K562 (cell line): ENCODE data around the gene TTC28. TPM values are rescaled to one million over a fixed set of nuclear protein-coding genes. Genes with fewer than 3 reads are reported as not detected.

ENCODE experiments used
- ATAC-seq: fragments of 200-7000 bp; cut with Tn5 transposase; 3 replicates; pipeline ENCODE4 v1.9.1; 2020; ENCODE audit warnings: moderate library complexity
- BruUV-seq: library from RNA; stranded (reverse); fragments of 400-500 nt; replicated peaks from 2 replicates; lab custom pipeline; 2021; lab: Mats Ljungman, UMichigan
- CTCF ChIA-PET: fragments of 300-600 bp; formaldehyde crosslinking; extraction: SDS; loops from one replicate; lab custom pipeline; 2021; ENCODE audit warnings: low intra/inter-chr PET ratio; lab: Yijun Ruan, JAX
- POLR2A ChIA-PET: fragments of 300-600, 350-650 bp; sonication (Branson Sonifier 250); formaldehyde crosslinking; extraction: SDS; loops from one replicate; lab custom pipeline; 2021; ENCODE audit warnings: antibody characterized with exemption, inconsistent platforms; lab: Yijun Ruan, JAX
- DNase-seq, 4 experiments: peaks; one replicate each; pipeline versions ENCODE4 v3.0.0 to v3.0.0-alpha.2; 2011 to 2018; ENCODE audit warnings: low spot score in 3 of 4, mixed read lengths in 3 of 4; ENCODE audit errors: extremely low read depth in 1 of 4
- FAIRE-seq: peaks from 2 replicates; lab custom pipeline; 2011; peaks lifted over from hg19 to GRCh38; lab: Jason Lieb, UNC
- H2AFZ ChIP-seq: 2 replicates; pipeline ENCODE4 v1.6.0; 2011; ENCODE audit warnings: low read depth, low read length, control low read depth, inconsistent platforms
- H3K27ac ChIP-seq: fragments of 200-600 bp; 3 replicates; pipeline ENCODE4 v1.8.0; 2011; ENCODE audit warnings: low read depth, mild to moderate bottlenecking, control low read depth, inconsistent platforms, low read length, moderate library complexity, mixed read lengths; ENCODE audit errors: extremely low read depth
- H3K27me3 ChIP-seq, 2 experiments: fragments of 300-600 bp in 1 of 2; 2 replicates in 1 of 2; 3 replicates in 1 of 2; pipeline versions ENCODE4 v1.6.0 to v1.8.0; 2011; ENCODE audit warnings: inconsistent platforms in 2 of 2, low read length in 2 of 2, mild to moderate bottlenecking in 1 of 2, mixed read lengths in 1 of 2, moderate library complexity in 1 of 2; ENCODE audit not compliant: control insufficient read depth in 2 of 2, insufficient read depth in 2 of 2
- H3K36me3 ChIP-seq: fragments of 300-600 bp; 3 replicates; pipeline ENCODE4 v1.8.0; 2011; ENCODE audit warnings: mild to moderate bottlenecking, low read length, inconsistent platforms; ENCODE audit not compliant: control insufficient read depth, insufficient read depth
- H3K4me1 ChIP-seq, 2 experiments: fragments of 200-600 bp in 1 of 2; replicated peaks in 1 of 2; 2 replicates in 1 of 2; 3 replicates in 1 of 2; pipeline versions ENCODE4 v1.5.1 to v1.8.0; 2011; ENCODE audit warnings: inconsistent platforms in 2 of 2, low read length in 2 of 2, mild to moderate bottlenecking in 1 of 2, mixed read lengths in 1 of 2, moderate library complexity in 1 of 2; ENCODE audit not compliant: control insufficient read depth in 2 of 2, insufficient read depth in 2 of 2
- H3K4me2 ChIP-seq: 2 replicates; pipeline ENCODE4 v1.6.1; 2011; ENCODE audit warnings: low read length, control low read depth, inconsistent platforms, mixed read lengths; ENCODE audit not compliant: insufficient read depth
- H3K4me3 ChIP-seq: fragments of 200-600 bp; sonication (generic), shearing (Covaris generic); 2 replicates; pipeline ENCODE4 v1.5.1; 2016; ENCODE audit warnings: control low read depth, inconsistent platforms
- H3K79me2 ChIP-seq: fragments of 200-600 bp; 3 replicates; pipeline ENCODE4 v1.8.0; 2011; ENCODE audit warnings: low read length, inconsistent platforms; ENCODE audit not compliant: control insufficient read depth, insufficient read depth
- H3K9ac ChIP-seq, 2 experiments: 2 replicates each; pipeline versions ENCODE4 v1.6.0 to v1.6.1; 2011; ENCODE audit warnings: low read depth in 2 of 2, low read length in 2 of 2, control low read depth in 1 of 2, inconsistent platforms in 1 of 2, mild to moderate bottlenecking in 1 of 2, mixed read lengths in 1 of 2; ENCODE audit not compliant: insufficient read depth in 1 of 2
- H3K9me1 ChIP-seq: one replicate; pipeline ENCODE4 v1.6.0; 2011; ENCODE audit warnings: inconsistent platforms, mild to moderate bottlenecking, low read length, moderate library complexity; ENCODE audit not compliant: control insufficient read depth, insufficient read depth
- H3K9me3 ChIP-seq: replicated peaks from 2 replicates; pipeline ENCODE4 v1.5.1; 2011; ENCODE audit warnings: low read depth, low read length, inconsistent platforms; ENCODE audit not compliant: control insufficient read depth, insufficient read depth
- H4K20me1 ChIP-seq: replicated peaks from 2 replicates; pipeline ENCODE4 v1.6.1; 2011; ENCODE audit warnings: low read length, inconsistent platforms, mixed read lengths; ENCODE audit not compliant: control insufficient read depth, insufficient read depth
- CBX8 ChIP-seq: fragments of 200-600 bp; sonication (generic); IDR thresholded peaks from 2 replicates; pipeline ENCODE4 v1.6.1; 2012; ENCODE audit warnings: borderline replicate concordance, mixed run types, low read depth, mild to moderate bottlenecking, moderate library complexity, mixed read lengths, low read length, control low read depth, inconsistent platforms; ENCODE audit not compliant: poor library complexity, severe bottlenecking; ENCODE audit errors: extremely low read depth
- CHD7 ChIP-seq: fragments of 200-600 bp; sonication (generic); IDR thresholded peaks from one replicate; pipeline ENCODE4 v1.6.1; 2012; ENCODE audit warnings: mild to moderate bottlenecking, low read depth, low read length, inconsistent platforms
- PCBP1 ChIP-seq: fragments of 200-400 bp; formaldehyde crosslinking; IDR thresholded peaks from 2 replicates; pipeline ENCODE4 v1.6.1; 2018; ENCODE audit warnings: mild to moderate bottlenecking, low read depth, low read length; ENCODE audit not compliant: poor library complexity, severe bottlenecking
- SIN3B ChIP-seq: fragments of 450-650 bp; IDR thresholded peaks from 2 replicates; pipeline ENCODE4 v1.6.1; 2017; ENCODE audit warnings: low read depth, mild to moderate bottlenecking, moderate library complexity
- TRIM28 ChIP-seq: fragments of 450-650 bp; IDR thresholded peaks from 2 replicates; pipeline ENCODE4 v1.6.1; 2017
- ZFP30 ChIP-seq: fragments of 250-450 bp; sonication (Bioruptor Pico); IDR thresholded peaks from 2 replicates; pipeline ENCODE4 v1.8.0; 2022; ENCODE audit warnings: moderate library complexity, mild to moderate bottlenecking, inconsistent platforms, borderline replicate concordance
- WGBS: fragments of 100-300 bp; shearing (Covaris generic); methylation state at CpG from one replicate; pipeline ENCODE4 v1.1.6; 2016; ENCODE audit warnings: low coverage, mixed read lengths; ENCODE audit not compliant: insufficient coverage; ENCODE audit errors: missing lambda C conversion rate; 5-methylcytosine and 5-hydroxymethylcytosine counted together
- in situ Hi-C: fragments of 300-500 bp; cut with MboI; formaldehyde crosslinking; loops from 4 replicates; pipeline ENCODE4 v1.15.0; 2018; ENCODE audit warnings: inconsistent platforms, mixed read lengths
- intact Hi-C: fragments of 100-400 bp; cut with micrococcal nuclease; formaldehyde crosslinking; loops from 2 replicates; pipeline ENCODE4 v1.14.2; 2022
- polyA plus RNA-seq, 8 experiments: library from polyadenylated mRNA; depleted of rRNA in 4 of 8; stranded (reverse) in 5 of 8; unstranded in 3 of 8; fragments of >200 nt; fragmentation: Nextera tagmentation in 2 of 8; fragmentation: Illumina TruSeq in 1 of 8; extraction: Ambion mirVana in 2 of 8; extraction: Trizol in 1 of 8; gene quantifications; 2 replicates each; pipeline versions ENCODE4 v1.2.1 to v1.2.3, GENCODE V29; 2011 to 2014; ENCODE audit warnings: inconsistent platforms in 1 of 8, missing spikeins in 1 of 8
- total RNA-seq, 7 experiments: library from RNA; depleted of rRNA in 6 of 7; stranded (reverse); fragments of >200 nt in 6 of 7; fragmentation: Illumina TruSeq in 2 of 7; extraction: Trizol in 2 of 7; gene quantifications; 2 replicates each; pipeline versions ENCODE4 v1.2.1 to v1.2.3, GENCODE V29; 2011 to 2021; ENCODE audit warnings: low replicate concordance in 1 of 7

The TTC28 gene
- total and polyA plus RNA-seq, 9 of the 15 experiments (the other 6 are each of a cell fraction or from before 2014, with no cell fraction given) = 0.22 to 10.7 (median 3.1) TPM

DNA sequence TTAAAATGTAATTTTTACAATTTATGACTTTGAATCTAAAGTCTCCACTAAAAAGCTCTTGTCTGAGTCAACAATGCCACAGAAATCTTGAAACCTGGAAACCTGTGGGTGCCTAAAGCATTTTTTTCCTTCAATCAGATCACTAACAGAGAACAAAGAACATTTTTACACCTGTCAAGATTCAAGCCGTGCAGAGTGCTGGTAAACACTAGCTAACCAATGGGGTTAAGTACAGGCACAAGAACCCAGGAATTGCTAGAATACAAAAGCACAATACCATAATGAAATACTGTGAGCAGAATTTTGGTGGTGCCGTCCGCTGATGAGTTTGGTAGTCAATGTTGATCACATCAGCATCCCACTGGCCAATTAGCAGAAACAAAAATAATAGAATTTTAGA is 380.3 kb downstream of the TTC28 start:
- no peaks in the 10 kb centered on the region for H3K9me3 ChIP-seq
- ChIA-PET CTCF (no interaction called here), POLR2A (interaction anchor here (1.6 kb wide), 1 partner anchor 10 kb away, joined by 3 read pairs; no protein-coding TSS in a partner anchor)
- no peak overlapping the region for H3K4me3 ChIP-seq
- 87% methylated on average over 3 of the region's 3 CpGs for WGBS
- no peak overlapping the region for H3K9ac ChIP-seq
- FAIRE-seq = no peak
- TF ChIP-seq CHD7 (no peak), CBX8 (no peak), SIN3B (no peak), PCBP1 (no peak), ZFP30 (no peak), TRIM28 (no peak)
- H3K9me1 ChIP-seq = no peaks in the 10 kb centered on the region
- H3K79me2 ChIP-seq = no peaks in the 10 kb centered on the region
- no peak for ATAC-seq
- in situ Hi-C loops (no loop called here), intact Hi-C loops (no loop called here)
- DNase-seq = no peak
- H3K4me2 ChIP-seq = no peak overlapping the region
- no peaks in the 10 kb centered on the region; a peak in 2 of 5 replicates for H3K4me1 ChIP-seq
- H3K27ac ChIP-seq = no peak overlapping the region
- H3K36me3 ChIP-seq = no peaks in the 10 kb centered on the region
- no peaks in the 10 kb centered on the region for H4K20me1 ChIP-seq
- H2AFZ ChIP-seq = no peak overlapping the region
- BruUV-seq = no TSS peak
- H3K27me3 ChIP-seq = no peaks in the 10 kb centered on the region
